Measurements from ENCODE around the gene SEL1L3.

The SEL1L3 gene

GRCh38 chr4:25725870-25726269, 136.9 kb downstream of the SEL1L3 start:
- no peak for DNase-seq

GRCh38 chr4:25723409-25723808, 139.4 kb downstream of the SEL1L3 start:
- DNase-seq: no peak

- no peak for DNase-seq
Observed at GRCh38 chr4:25722964-25723363, 139.8 kb downstream of the SEL1L3 start.

GRCh38 chr4:25713812-25714211, 149.0 kb downstream of the SEL1L3 start:
- no peak for DNase-seq

- DNase-seq: no peak
Observed at GRCh38 chr4:25712611-25713010, 150.2 kb downstream of the SEL1L3 start.

GRCh38 chr4:25710637-25711036, 152.2 kb downstream of the SEL1L3 start:
- no peak for DNase-seq

GRCh38 chr4:25704516-25704915, 158.3 kb downstream of the SEL1L3 start:
- no peak for DNase-seq

- no peak for DNase-seq
Observed at GRCh38 chr4:25703731-25704388, 158.9 kb downstream of the SEL1L3 start.

GRCh38 chr4:25702848-25703247, 159.9 kb downstream of the SEL1L3 start:
- DNase-seq: no peak

GRCh38 chr4:25700661-25701060, 162.1 kb downstream of the SEL1L3 start:
- DNase-seq: no peak

GRCh38 chr4:25697516-25697915, 165.3 kb downstream of the SEL1L3 start:
- DNase-seq: no peak
